MM.1S (cell line): ENCODE measurements around the gene GREB1.

Experiments
- CTCF ChIP-seq: fragments of 300-600 bp; sonication (generic); IDR thresholded peaks from 2 replicates; pipeline ENCODE4 v1.5.1; 2016; ENCODE audit warnings: antibody characterized with exemption, low read length, mixed read lengths
- EZH2 ChIP-seq: fragments of 300-600 bp; sonication (generic); optimal IDR thresholded peaks from 2 replicates; pipeline ENCODE3; 2017; ENCODE audit warnings: low read depth, mild to moderate bottlenecking, antibody characterized with exemption, low read length, mixed read lengths
- EZH2phosphoT487 ChIP-seq: fragments of 300-600 bp; sonication (generic); IDR thresholded peaks from 2 replicates; pipeline ENCODE4 v1.6.1; 2018; ENCODE audit warnings: antibody characterized with exemption, low read length

GRCh38 chr2:11674983-11675382 is 141.1 kb downstream of the GREB1 start:
- TF ChIP-seq CTCF (no peak), EZH2 (no peak), EZH2phosphoT487 (no peak)
